ENCODE data around the gene SCARB1.
A peak's percentile ranks its signal among the peaks of the same experiment; 100 is the strongest.

Gene SCARB1

GRCh38 chr12:124861898-124862676 lies 1.6 kb downstream of the SCARB1 start:
- DNase-seq = no peak

- no peak for DNase-seq
Observed at GRCh38 chr12:124861492-124861891, 2.2 kb downstream of the SCARB1 start.

GRCh38 chr12:124857921-124858461 lies 5.7 kb downstream of the SCARB1 start:
- DNase-seq = no peak

- no peak for DNase-seq
Observed at GRCh38 chr12:124856842-124857178, 6.9 kb downstream of the SCARB1 start.

GRCh38 chr12:124856132-124856841 lies 7.4 kb downstream of the SCARB1 start:
- DNase-seq = no peak

GRCh38 chr12:124855275-124855957 lies 8.2 kb downstream of the SCARB1 start:
- no peak for DNase-seq

GRCh38 chr12:124854637-124855184 lies 9.0 kb downstream of the SCARB1 start:
- no peak for DNase-seq

- DNase-seq = no peak
Observed at GRCh38 chr12:124853781-124854636, 9.7 kb downstream of the SCARB1 start.

GRCh38 chr12:124852911-124853427 lies 10.7 kb downstream of the SCARB1 start:
- DNase-seq = no peak

GRCh38 chr12:124852329-124852831 lies 11.3 kb downstream of the SCARB1 start:
- DNase-seq = no peak

GRCh38 chr12:124851342-124851741 lies 12.3 kb downstream of the SCARB1 start:
- no peak for DNase-seq

GRCh38 chr12:124849382-124849781 lies 14.3 kb downstream of the SCARB1 start:
- no peak for DNase-seq

GRCh38 chr12:124848621-124849380 lies 14.9 kb downstream of the SCARB1 start:
- peak in 1 of 2 experiments; percentile 54 for DNase-seq

GRCh38 chr12:124847113-124848074 lies 16.3 kb downstream of the SCARB1 start:
- DNase-seq = peak in 1 of 2 experiments; percentile 13

GRCh38 chr12:124844411-124845397 lies 19.0 kb downstream of the SCARB1 start:
- no peak for DNase-seq

GRCh38 chr12:124842800-124843510 lies 20.7 kb downstream of the SCARB1 start:
- DNase-seq = no peak

- no peak for DNase-seq
Observed at GRCh38 chr12:124842073-124842749, 21.5 kb downstream of the SCARB1 start.

Measured in cerebellar nuclear complex (tissue), 1 donor.